Non-pigmented ciliary epithelial cell (primary cell): ENCODE measurements around the gene PLEKHM2.

Experiments used
- DNase-seq: peaks from one replicate; pipeline ENCODE4 v3.0.0-alpha.2; 2010; ENCODE audit warnings: low read depth

PLEKHM2 gene

DNA sequence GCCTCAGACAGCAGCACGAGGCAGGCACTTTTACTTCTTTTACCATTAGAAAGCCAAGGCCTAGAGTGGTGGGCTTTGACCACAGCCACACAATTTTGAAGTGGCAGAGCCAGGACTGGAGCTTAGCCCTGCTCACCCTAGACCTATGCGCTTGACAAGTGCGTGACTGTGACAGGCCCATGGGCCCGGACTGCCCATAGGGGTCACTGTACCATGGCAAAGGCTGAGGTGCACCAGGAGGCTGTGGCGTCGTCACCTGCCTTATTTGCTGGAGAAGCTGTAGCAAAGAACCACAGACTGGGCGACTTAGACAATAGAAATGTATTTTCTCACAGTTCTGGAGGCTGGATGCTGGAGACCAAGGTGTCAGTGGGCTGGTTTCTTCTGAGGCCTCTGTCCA, 55.6 kb downstream of the PLEKHM2 start:
- DNase-seq: no peak

DNA sequence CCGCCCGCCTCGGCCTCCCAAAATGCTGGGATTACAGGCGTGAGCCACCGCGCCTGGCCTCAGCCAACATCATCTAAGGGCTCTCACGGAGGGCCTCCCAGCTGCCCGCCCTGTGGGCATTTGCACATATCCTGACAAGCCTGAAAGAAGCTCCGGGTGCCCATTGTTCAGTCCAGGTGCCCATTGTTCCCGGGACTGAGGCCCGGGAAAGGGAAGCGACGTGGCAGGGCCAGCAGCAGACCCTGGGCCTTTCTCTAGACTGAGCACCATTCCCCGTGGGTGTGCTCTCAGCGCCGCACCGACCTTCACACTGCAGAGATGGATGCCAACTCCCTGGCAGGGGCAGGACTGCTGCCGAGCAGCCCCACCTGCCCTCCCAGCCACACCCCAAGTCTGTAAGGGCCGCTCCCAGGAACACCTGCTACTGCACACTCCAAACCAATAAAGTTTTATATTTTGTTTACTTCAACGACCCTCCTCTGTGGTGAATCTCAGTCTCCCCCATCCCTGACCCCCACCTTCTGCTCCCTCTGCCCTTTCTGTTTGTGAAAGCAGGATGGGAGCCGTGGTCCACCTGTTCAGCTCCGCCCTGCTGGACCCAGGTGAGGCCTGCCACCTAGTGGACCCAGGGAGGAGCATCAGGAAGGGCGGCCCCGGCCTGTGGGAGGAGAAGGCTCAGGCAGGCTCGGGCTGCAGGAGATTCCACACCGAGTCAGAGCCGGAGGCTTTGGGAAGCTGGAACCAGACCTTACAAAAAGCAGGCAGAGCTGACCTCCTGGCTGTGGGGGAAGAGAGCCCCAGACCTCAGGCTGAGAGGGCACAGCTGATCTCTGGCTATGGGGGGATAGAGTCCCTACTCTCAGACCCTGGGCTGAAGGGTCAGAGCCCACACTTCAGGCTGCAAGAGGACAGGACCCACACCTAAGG, 57.1 kb downstream of the PLEKHM2 start:
- DNase-seq: no peak

DNA sequence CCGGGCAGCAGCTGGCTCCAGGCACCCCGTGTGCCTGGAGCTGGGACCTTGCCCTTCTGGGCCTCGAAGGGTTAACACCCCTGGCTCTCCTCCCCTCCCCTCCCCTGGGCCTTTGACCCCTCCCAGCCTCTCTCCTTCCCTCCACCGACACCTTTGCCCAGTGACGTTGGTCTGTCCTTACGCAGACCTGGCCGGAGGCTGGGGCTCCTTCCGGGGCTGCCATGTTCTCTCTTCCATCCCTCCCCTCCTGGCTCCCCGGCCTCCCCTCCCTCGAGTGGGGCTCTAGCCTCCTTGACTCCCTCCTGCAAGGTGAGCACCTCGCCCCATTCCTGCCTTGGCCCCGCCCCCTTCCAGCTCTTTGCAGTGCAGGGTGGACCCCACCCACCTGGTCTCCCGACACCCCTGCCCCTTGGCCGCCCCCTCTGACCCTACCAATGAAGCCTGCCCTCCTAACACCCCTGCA, 58.2 kb downstream of the PLEKHM2 start, which contains the start of gene TMEM82:
Gene TMEM82 (plus strand): TSS at position 161 of the 463 bp plus-strand sequence. CDS start 61 bp downstream, at position 222.
- DNase-seq: no peak

DNA sequence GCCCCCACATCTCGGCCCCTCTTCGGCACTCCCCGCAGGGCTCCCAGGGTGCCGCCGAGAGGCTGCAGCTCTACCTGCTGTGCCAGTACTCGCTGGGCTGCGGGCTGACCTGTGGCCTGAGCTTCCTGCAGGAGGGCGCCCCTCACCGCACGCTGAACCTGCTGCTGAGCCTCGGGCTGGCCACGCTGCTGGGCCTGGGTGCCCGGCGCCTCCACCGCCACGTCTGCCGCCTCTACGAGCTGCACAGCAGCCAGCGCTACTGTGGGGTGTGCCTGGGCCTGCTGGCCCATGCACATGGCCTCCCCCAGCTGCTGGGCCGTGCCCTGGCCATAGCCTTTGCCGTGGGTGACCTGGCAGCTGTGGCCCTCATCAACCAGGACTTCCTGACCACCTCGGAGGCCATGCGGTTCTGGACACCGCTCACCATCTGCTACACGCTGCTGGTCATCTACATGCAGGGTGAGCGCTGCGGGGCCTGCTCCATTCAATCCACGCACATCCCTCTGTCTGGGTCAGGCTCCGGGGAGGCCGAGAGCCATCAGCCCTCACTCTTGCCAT, 60.1 kb downstream of the PLEKHM2 start:
- no peak for DNase-seq

DNA sequence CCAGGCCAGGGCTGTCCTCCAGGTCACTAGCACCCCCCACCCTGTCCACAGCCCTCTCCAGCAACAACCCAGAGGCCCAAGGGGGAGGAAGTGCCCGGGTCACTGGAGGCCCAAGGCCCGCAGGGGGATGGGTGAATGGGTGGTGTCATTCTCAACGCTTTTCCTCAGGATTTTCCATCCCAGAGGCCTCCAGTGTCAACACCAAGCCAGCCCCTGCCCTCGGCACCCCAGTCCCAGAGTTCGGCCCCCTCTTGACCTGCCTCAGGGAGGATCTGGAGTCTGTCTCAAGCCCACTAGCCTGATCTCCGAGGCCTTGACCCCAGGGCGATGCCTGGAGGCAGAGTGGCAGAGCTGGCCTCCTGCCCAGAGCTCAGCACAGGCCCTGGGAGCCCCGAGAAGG, 63.3 kb downstream of the PLEKHM2 start:
- DNase-seq: no peak

DNA sequence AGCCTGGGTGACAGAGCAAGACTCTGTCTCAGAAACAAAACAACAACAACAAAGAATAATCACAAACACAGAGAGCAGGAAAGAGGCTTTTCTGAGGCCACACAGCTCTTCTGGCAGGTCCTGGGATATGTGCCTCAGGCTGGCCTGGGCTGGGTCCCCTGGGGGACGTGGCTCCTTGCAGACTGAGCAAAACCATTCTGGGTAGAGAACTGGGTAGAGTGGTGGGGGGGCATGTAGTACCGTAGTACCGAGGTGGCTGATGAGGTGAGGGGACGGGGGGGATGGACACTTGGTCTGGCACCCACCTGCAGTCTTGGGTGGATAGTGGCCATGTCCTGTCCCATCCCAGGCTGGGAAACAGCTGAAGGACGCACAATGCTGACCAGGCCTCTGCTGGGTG, 64.1 kb downstream of the PLEKHM2 start:
- no peak for DNase-seq

DNA sequence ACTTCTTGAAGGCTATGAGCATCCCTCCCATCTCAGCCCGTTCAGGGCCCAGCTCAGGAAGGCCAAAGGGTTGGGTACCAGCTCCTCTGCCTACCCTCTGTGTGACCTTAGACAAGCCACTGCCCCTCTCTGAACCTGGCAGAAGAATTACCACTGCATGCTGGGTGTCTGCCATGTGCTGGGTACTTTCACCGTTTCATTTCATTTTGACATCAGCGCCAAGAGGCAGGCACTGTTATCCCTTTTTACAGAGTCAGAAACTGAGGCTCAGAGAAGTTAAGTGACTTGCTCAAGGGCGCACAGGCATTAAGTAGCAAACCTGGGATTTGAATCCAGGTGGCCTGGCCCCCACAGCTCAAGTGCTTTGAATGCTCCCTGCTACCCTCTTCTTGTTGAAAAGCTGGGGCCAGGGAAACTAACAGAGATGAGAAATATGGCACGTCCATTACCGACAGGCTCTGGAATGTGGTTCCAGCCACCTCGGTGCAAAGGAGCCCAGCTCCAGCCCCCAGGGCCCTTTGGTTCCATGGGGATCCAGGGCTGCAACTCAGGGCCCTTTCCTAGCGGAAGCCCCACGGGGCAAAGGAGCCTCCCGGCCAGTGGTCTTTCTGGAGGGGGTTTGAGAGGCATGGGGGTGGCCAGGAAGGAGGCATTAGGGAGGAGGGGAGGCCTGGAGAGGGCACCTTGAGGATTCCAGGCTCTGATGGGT, 64.7 kb downstream of the PLEKHM2 start:
- DNase-seq: no peak

GRCh38 chr1:15749399-15750291, 65.5 kb downstream of the PLEKHM2 start:
- no peak for DNase-seq

- no peak for DNase-seq
These were observed 66.8 kb downstream of the PLEKHM2 start for GRCh38 chr1:15750924-15751323.

DNA sequence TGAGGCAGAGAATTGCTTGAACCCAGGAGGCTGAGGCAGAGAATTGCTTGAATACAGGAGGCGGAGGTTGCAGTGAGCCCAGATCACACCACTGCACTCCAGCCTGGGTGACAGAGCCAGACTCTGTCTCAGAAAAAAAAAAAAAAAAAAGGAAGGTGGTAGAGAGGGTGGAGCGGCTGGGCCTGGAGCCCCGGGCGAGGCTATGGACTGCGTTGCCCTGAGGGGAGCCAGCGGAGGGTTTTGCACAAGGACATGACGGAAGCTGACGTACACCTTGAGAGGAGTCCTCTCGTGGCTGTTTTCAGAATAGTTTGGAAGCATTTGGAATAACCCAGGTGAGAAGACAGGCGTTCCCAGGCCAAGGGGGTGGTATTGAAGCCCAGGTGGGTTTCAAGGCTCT, 67.6 kb downstream of the PLEKHM2 start:
- no peak for DNase-seq

DNA sequence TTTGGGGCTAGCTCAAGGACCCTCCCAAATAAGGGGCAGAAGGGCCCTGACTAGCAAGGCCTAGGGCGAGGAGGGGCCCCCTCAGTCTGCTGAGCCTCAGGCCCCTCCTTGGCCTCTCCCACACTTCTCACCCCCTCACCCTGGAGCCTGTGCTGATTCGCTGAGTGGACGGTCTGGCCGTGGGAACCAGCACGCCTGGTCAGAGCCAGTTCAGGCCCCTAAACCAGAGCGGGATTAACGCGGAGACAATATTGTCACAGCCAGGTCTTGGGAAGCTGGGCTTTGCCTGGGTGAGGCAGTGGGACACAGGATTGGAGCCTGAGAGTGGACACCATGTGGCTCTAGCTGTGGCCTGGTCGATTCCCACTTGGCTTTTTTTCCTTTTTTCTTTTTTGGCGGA, 69.7 kb downstream of the PLEKHM2 start:
- DNase-seq: no peak

- no peak for DNase-seq
These were observed 71.0 kb downstream of the PLEKHM2 start for GRCh38 chr1:15755021-15755645.

GRCh38 chr1:15755646-15756040, 71.5 kb downstream of the PLEKHM2 start:
- DNase-seq: no peak

GRCh38 chr1:15756143-15757015, 72.3 kb downstream of the PLEKHM2 start:
- no peak for DNase-seq

DNA sequence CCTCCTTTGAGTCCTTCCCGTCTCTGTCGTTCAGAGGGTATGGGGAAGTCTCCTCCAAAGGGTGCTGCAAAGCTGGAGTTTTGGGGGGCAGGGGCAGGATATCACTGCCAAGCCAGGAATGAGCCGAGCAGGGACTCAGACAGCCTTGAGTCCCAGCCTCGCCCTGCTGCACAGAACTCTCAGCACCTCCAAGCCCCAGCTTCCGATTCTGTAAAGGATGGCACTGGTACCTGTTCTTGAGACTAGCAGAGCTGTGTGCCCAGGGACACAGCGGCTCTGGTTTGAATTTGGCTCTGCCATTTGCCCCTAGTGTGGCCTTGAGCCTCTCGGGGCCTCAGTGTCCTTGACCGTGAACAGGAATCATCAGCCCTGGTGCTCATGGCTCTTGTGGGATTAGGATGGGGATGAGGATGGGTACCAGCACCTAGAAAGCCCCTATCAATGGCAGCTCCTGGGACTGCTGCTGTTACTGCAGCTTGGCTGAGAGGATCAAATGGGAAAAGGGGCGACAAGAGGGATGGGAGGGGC, 73.0 kb downstream of the PLEKHM2 start:
- no peak for DNase-seq

GRCh38 chr1:15757575-15758342, 73.6 kb downstream of the PLEKHM2 start:
- DNase-seq: no peak

- DNase-seq: no peak
These were observed 74.3 kb downstream of the PLEKHM2 start, which contains the start of gene FBLIM1 for GRCh38 chr1:15758343-15758931. FBLIM1 (plus strand) TSS chr1:15758795; CDS start chr1:15764984, 6,189 bp downstream.

DNA sequence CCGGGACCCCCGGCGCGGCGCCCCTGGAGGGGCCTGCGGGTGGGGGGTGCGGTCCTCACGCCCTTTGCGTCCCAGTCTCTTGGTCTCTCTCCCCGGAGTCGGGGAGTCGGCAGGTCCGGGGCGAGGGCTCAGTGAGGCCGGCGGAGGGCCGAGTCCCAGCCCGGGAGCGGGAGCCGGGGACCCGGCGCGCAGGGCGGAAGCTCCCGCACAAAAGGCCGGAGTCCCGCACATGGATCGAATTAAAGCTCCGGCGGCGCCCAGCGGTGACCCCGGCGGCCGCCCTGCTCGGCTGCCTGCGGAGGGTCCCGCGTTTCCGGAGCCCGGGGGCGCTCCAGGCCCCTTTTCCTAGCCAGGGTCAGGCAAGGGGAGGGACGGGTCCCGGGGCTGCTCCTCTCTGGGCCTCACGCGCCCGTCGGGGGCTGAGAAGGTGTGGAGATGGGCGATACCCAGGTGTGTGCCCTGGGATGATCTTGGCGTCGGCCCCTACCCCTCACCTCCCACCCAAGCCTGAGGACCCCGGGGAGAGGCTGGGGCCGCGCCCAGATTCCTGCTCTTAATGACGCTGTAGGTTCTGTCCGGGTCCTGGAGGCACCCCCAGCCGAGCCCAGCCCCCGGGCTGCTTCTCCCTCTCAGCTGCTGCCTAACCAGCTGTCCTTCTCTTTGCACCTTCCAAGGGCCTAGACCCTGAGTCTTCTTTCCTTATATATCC, 75.0 kb downstream of the PLEKHM2 start:
- no peak for DNase-seq
